Brain pericyte (primary cell): Measurements from ENCODE around the gene INCENP.

Source experiments
- DNase-seq: peaks from one replicate; pipeline ENCODE4 v3.0.0-alpha.2; 2012; ENCODE audit warnings: low read depth, low spot score

The INCENP gene

DNA sequence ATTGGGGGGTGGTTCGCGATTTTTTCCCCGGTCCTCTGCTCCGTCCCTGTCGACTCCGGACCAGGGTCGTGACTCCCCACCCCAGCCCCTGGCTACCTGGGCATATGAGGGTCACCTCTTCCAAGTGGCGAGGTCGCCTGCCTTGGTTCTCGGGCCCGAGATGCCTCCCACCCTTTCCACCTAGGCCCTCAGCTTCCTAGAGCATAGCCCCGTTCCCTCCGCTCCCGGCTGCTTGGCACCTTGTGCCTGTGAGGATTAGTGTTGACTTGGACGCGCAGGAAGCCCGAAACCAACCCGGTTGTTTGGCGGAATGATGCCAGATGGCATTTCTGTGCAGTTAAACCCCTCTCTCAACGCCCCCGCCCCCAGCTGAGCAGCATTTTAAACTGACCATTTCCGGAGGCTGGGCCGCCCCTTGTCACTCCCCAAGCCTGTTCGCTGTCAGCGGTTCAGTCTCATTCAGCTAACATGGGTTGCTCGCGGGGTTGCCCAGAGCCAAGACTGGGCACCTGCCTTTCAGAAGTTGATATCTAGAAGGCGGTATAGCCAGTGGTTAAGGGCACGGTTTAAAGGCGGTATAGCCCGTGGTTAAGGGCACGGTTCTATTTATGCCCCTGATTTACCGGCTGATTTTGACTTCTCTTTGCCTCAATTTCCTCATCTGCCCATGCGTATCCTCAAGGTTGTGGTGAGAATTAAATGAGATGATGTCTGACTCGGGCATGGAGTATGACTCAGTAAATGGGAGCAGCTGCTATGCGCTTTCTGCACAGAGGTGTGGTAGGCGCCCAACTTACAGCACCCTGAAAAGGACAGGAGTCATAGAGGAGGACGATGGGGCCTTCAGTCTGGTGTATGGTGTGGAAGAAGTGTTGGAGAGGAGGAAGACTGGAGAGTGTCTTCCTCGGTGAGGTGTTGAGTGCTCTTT, 639 bp downstream of the INCENP start:
- DNase-seq = no peak

DNA sequence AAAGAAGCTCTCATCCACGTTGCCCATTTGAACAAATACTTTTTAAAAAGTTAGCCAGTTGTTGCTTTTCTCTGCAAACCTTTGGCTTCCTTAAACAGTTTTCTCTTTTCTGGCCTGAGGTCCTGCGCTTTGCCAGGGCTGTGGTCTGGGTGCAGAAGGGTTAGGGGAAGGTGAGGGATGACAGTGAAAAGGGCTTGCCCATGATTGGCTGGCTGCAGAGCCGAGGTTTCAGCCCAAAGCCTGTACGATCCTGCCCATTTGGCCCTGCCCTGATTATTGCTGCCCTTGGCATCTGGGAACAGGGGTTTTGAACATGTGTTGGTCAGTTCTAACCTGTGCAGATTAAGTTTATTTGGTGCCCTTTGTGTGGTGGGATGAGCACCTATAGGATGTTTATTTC, 1.5 kb downstream of the INCENP start:
- no peak for DNase-seq

DNA sequence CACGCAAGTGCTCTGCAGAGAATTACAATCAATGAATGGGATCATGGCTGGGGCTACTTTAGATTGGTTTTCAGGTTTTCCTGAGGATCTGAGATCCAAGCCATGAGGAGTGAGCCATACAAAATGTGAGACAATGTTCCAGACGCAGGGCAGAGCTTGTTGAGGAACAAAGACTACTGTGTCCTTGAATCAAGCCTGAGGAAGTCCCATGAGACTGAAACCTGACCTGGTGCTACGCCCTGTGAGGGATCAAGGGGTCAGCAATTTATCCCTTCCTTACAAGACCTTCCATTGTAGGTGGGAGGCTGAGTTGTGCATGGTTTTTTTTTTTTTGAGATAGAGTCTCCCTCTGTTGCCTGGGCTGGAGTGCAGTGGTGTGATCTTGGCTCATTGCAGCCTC, 2.1 kb downstream of the INCENP start:
- DNase-seq = no peak

DNA sequence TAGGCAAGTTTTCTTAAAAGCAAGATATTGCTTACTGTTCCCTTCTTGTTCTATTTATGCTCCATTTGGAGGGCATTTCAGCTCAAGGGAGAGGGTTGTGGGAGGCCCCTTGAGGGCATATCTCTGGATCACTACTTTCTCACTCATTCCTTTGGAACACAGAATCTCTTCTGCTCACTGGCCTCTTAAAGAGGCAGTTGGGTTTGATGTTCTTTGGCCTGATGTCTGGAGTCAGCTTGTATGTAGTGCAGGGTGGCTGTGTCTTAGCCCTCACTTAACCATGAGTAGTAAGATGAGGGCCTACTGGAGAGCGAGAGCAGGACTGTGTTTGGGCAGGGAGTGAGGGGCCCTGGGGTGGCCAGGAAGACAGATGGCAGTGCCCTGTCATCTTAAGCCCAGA, 3.6 kb downstream of the INCENP start:
- no peak for DNase-seq

DNA sequence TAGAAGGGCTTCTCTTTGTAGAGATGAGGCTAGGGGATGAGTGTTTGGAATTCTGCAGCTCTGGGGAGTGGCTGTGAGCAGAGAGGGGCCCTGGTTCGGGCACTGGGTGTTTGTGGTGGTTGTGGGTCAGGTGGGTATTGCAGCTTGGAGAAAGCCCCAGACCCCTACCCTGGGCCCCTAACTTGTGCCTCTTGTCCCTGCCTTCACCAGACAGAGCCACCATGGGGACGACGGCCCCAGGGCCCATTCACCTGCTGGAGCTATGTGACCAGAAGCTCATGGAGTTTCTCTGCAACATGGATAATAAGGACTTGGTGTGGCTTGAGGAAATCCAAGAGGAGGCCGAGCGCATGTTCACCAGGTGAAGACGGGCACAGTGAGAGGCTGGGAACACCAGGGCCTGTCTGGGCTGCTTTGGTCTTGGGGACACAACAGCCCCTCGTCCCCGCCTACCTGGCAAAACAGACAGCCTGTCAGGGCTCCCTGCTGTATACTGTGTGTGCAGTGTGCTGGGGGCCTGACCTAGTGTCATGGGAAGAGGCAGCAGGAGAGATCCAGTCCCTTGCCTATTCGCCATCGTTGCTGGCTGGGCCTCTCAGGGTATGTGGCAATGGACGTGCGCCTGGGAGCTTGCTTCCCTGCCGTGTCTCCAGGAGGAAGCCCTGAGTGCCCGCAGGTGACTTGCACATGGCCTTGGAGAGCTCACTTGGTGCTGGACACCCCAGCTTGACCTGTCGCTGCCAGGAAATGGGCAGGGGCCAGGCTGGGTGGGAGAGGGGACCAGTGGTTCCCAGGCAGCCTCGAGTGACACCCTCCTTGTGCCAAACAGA, 4.3 kb downstream of the INCENP start:
- no peak for DNase-seq

DNA sequence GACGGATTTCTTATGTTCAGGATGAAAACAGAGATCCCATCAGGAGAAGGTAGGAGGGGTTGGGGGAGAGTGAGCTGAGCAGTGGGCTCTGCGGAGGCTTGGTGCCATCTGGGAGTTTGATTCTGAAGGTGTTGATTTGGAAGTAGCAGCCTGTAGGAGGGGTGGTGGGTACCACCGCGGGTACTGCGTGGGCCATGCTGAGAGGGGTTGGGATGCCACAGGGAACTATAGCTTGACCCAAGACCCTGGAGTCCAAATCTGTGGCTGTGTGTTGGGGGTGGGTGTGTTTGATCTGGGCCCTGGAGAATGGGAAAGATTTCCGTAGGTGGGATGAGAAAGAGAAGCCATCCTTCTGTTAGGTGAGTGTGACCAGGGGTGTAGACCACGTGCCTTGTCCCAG, 5.0 kb downstream of the INCENP start:
- no peak for DNase-seq

DNA sequence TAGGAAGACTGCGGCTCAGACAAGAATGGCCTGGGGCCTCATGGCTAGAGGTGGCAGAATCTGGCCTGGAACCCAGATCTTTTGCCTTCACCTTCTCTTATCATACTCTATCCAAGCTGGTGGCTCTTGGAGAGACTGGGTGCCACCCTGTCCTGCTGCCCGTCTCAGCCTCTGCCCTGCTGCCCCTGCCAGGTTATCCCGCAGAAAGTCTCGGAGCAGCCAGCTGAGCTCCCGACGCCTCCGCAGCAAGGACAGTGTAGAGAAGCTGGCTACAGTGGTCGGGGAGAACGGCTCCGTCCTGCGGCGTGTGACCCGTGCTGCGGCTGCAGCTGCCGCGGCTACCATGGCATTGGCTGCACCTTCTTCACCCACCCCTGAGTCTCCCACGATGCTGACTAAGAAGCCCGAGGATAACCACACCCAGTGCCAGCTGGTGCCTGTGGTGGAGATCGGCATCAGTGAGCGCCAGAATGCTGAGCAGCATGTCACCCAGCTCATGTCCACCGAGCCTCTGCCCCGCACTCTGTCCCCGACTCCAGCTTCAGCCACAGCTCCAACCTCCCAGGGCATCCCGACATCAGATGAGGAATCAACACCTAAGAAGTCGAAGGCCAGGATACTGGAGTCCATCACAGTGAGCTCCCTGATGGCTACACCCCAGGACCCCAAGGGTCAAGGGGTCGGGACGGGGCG, 5.9 kb downstream of the INCENP start:
- DNase-seq = no peak

DNA sequence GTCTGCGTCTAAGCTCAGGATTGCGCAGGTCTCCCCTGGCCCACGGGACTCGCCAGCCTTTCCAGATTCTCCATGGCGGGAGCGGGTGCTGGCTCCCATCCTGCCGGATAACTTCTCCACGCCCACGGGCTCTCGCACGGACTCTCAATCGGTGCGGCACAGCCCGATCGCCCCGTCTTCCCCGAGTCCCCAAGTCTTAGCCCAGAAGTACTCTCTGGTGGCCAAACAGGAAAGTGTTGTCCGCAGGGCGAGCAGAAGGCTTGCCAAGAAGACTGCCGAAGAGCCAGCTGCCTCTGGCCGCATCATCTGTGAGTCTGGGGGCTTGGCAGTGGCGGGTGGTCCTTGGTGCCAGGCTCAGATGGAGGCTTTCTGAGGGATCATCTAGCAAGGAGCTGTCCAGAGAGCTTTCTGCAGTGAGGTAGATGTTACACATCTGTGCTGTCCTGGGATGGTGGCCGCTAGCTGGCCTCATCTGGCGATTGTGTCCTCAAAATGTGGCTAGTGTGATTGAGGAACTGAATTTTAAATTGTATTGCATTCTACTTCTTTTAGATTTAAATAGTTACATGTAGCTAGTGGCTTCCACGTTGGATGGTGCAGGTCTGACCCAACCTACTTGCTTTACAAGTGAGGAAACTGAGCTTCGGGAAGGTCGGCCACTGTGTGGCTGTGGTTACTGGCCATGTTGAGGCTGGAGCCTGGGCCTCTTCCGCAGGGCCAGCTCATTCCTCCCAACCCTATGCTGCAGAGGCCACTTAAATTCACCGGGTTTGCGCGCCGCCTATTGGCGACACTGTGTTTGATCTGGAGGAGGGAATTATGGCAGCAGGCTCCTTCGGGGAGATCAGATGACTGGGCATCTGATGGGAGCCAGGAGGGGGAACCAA, 6.7 kb downstream of the INCENP start:
- DNase-seq = no peak

DNA sequence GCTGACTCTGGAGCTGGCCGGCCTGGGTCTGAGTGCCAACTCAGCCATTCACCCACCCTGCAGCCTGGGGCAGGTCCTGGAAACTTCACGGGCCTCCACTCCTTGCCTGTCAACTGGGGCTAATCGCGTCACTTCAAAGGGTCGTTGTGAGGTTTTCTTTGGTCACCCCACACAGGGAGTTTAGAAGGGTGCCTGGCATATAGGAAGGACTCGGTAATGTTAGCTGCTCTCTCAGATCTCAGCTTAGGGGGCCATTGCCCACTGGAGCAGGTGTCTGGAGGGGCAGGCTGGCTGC, 7.3 kb downstream of the INCENP start:
- no peak for DNase-seq

DNA sequence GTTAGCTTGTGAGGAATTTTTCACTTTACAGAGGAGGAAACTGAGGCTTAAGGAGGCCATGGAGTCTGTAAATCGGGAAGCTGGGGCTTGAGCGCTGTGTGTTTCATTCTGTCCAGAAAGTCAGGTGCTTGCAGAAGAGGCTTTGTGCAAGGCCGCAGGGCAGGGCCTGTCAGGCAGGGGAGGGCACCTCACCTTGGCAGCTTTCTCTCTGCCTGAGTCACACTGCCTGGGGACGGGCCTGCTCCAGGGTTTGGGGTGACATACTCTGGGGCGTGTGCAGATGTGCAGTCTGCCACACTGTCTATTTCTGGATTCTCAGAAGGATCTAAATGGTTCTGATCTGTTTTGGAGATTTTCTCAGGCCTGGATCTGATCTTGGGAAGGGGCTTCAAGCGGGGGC, 8.4 kb downstream of the INCENP start:
- no peak for DNase-seq

DNA sequence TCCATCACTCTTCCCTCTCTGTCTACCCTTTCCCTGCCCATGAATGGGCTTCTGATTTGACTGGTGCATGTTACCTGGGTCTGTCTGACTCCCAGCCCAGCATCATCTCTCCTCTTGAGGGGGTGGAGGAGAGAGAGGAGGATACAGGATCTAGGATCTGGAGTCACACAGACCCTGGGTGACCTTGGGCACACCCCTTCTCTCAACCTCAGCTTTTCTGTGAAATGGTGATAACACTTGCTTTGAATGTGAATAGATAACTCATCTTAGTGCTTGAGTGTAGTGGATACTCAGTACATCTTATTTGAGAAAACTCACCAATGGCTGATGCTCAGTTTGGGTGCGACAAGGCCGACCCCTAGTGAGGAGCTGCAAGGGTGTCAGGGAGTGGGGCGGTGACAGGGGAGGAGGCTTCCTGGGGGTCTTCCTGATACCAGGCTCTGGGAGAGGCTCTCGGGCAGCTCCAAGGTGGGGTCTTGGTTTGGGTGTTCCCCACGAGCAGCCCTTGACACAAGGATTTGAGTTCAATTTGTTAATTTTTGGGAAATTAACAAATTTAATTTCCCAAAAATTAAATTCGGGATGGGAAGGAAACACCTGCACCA, 9.0 kb downstream of the INCENP start:
- no peak for DNase-seq

DNA sequence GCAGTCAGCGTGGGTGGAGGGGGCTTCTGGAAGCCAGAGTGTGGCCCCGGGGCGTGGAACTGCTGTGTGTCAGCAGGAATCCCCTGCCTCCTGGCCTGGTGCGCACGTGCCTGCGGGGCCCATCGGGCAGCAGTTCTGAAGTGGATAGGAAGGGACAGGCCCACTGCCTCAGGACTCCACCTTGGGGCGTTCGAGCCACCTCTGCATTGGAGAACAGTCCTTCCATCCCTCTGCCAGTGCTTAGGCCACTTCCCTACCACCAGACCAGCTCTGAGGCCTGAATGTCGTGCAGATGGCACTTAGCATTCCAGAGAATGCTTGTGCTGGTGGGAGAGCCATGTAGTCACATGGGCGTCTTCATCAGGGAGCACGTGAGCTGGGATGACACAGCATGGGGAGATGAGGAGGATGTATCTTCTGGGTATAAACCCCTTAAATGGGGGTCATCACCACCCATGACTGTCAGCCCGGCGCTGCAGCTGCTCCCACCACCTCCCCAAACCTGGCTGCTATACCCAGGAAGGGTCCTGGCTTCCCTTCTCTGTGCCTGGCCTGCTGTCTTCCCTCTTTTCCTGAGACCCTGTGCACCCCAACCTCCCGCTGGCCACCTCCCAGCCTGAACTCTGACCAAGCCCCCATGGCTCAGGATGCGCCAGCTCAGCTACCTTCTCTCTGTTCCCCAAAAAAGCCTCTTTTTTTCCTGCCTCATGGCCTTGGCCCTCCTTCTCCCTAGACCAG, 9.7 kb downstream of the INCENP start:
- DNase-seq = no peak

DNA sequence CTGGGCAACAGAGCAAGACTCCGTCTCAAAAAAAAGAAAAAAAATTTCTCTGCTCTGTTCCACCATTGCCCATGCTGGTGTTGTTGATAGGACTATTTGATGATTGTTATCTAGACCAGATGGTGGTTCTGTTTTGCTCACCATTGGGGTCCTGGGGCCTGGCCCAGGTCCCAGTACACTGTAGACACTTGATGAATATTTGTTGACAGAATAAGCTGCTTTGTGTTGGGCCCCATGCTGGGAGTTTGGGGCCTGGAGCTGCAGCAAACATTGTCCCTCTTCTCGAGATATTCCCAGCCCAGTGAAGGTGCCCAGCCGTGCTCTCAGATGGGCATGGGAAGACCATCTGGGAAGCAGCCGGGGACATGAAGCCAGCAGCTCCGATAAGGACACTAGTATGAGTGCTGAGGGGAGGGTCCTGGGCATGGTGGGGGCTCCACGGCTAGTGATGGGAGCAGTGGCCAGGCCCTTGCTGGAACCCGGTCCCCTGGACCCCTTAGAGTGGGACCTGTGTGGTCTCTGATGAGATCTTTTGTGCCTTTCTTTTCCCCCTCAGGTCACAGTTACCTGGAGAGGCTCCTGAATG, 13.6 kb downstream of the INCENP start:
- peak; percentile 27 for DNase-seq

DNA sequence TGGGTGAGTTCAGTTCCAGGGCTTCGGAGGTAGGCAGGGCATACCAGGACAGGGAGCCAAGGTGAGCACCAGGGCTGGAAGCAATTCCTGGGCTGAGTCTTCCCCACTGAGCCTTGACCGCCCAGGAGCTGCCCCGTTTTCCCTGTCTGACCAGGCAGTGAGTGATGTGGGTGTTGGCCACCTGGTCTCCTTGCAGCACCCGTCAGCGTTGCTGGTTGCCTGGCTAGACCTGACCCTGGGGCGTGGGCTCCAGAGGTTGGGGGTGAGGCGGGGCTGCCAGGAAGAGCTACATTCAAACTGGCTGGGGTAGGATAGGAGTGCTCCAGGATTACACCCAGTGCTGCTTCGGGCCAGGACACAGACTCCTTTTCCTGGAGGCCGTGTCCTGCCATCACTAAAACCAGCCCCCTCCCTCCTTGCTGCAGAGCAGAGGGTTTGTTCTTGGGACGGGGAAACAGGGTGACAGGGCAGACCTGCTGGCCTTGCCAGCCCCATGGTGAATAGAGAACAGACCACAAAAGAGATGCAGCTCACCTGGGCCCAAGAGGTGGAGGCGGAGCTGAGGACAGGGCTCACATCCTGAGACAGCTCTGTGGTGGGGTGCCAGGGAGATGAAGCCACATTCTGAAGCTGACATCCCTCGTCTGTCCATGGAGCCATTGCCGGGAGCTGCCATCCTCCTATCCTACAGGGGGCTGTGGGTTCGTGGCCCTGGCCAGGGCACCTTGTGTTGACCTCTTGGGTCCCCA, 14.2 kb downstream of the INCENP start:
- DNase-seq = no peak

DNA sequence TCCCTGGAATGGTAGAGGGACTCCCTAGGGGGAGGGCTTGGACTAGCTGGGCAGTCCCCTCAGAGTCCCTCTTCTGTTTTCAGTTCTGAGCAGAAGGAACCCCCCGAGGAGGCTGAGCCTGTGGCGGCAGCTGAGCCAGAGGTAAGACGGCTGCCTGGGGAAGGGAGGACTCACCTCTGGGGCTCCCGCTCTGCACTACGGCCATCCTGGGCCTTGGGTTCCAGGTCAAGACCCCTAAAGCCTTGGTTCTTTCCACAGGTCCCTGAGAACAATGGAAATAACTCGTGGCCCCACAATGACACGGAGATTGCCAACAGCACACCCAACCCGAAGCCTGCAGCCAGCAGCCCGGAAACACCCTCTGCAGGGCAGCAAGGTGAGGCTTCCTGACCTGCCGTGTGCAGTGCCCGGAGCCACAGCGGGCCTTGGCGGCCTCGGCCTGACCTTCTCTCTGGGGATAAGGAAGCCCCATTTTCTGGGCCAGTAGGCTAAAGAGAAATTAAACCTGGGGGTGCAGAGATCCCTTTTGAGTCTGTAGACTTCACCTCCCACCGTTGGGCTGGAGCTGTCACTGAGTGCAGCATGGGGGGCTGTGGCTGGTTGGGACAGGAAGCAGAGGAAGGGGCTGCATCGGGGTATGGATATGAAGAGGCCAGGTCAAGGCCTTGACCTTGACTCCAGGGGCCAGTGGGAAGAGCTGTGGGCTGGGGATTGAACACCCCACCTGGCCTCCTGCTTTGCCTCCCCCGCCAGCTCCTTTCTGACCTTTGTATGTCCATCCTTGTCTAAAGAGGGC, 15.0 kb downstream of the INCENP start:
- no peak for DNase-seq

DNA sequence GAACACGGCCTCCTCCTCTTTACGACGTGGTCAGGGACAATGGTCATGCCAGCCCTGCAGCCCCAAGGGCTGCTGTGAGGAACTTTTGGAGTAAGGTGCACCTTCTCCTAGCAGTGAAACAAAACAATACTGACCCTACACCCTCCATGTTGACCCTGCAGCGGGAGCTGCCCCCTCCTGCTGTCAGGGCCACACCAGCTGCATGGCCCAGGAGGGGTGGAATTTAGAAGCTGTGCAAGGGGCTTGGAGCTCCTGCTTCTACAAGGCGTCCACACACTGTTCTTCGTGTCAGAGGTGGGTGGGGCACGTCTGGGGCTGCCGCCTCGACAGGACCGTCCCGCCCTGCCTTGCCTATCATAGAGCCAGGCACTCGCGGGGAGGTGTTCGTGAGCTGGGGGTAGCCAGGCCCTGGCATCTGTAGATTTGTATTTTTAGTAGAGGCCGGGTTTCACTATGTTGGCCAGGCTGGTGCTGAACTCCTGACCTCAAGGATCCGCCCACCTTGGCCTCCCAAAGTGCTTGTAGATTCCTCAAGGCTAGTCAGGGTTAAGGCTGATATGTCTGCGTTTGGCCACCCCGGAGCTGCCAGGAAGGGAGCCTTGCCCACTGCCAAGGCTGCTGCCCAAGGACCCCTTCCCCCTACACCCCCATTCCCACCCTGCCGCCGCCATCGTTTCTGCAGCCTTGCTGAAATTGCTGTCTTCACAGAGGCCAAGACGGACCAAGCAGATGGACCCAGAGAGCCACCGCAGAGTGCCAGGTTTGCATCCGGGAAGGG, 15.9 kb downstream of the INCENP start:
- DNase-seq = no peak

DNA sequence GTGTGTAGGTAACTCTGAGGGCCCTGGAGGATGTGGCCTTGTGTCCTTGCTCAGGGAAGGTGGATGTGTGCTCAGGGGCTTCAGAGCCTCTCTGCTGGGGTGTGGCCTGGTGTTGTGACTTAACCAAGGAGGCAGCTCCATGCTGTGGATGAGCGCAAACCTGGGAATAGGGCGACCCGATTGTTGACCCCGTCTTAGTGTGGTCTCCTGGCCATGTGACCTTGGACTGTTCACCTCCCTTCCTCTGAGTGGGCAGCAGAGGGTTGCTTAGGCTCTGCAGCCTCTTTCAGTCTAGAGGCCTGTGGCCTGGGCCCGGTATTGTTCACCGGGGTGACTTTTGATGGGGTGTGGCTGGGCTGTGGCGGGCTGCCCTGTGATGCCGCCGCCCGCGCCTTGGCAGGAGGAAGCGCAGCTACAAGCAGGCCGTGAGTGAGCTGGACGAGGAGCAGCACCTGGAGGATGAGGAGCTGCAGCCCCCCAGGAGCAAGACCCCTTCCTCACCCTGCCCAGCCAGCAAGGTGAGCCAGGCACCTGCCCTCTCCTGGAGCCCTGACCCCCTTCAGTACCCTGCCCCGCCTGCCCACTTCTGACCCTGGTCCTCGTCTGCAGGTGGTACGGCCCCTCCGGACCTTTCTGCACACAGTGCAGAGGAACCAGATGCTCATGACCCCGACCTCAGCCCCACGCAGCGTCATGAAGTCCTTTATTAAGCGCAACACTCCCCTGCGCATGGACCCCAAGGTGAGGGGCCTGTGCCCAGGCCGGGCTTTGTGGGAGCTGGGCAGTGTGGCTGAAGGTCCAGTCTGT, 16.7 kb downstream of the INCENP start:
- no peak for DNase-seq
